ENCODE results near the gene MRTFB.

DNA sequence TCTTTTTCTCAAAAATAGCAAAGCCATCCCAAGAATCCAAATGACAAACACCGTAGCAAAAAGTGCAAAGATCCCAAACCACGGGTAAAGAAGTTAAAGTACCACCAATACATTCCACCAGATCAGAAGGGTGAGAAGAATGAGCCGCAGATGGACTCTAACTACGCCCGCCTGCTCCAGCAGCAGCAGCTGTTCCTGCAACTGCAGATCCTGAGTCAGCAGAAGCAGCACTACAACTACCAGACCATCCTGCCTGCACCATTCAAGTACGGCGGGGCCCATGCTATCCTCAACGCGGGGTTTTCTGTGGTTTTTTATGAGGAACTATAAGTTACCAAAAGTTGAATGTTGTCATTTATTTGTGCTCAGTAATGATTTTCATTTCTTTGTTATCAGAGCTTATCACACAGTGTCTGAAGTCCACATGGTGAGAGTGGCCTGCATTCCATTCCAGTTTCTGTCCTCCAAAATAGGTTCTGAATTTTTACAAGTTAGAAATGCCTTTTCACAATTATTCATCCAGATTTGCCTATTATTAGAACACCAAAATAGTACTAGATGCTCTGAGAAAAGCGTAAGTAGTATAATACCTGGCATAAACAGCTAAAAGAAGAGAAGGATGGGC lies 169.2 kb downstream of the MRTFB start:
- TF ChIP-seq, protein P1, sequence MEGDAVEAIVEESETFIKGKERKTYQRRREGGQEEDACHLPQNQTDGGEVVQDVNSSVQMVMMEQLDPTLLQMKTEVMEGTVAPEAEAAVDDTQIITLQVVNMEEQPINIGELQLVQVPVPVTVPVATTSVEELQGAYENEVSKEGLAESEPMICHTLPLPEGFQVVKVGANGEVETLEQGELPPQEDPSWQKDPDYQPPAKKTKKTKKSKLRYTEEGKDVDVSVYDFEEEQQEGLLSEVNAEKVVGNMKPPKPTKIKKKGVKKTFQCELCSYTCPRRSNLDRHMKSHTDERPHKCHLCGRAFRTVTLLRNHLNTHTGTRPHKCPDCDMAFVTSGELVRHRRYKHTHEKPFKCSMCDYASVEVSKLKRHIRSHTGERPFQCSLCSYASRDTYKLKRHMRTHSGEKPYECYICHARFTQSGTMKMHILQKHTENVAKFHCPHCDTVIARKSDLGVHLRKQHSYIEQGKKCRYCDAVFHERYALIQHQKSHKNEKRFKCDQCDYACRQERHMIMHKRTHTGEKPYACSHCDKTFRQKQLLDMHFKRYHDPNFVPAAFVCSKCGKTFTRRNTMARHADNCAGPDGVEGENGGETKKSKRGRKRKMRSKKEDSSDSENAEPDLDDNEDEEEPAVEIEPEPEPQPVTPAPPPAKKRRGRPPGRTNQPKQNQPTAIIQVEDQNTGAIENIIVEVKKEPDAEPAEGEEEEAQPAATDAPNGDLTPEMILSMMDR (IDR thresholded peaks at IDR 0.05; ENCODE audit: low read length), result no peak
- TF ChIP-seq EZH2 (optimal IDR thresholded peaks at IDR 0.05; ENCODE audit: low read depth, low read length), result no peak
- TF ChIP-seq EZH2phosphoT487 (IDR thresholded peaks at IDR 0.05; ENCODE audit: low read length), result no peak
